ENCODE data around the gene SLC35F4. TPM values are rescaled to one million over a fixed set of nuclear protein-coding genes. Genes with fewer than 3 reads are reported as not detected.

The SLC35F4 gene
- total and polyA plus RNA-seq, 2 donors (not counting 3 experiments of a cell fraction or from before 2014, with no cell fraction given) = not detected

GRCh38 chr14:57725399-57726077 lies 140.4 kb downstream of the SLC35F4 start:
- POLR2A ChIA-PET = no interaction called here
- Histone ChIP-seq H3K4me3 (replicated peaks in 1 of 3; ENCODE audit: insufficient read depth in 1 of 3, low read depth in 1 of 3, low read length in 3 of 3) (no peak overlapping the region), H3K27me3 (ENCODE audit: control insufficient read depth in 2 of 2, insufficient read depth in 2 of 2, low read length in 2 of 2) (no peaks in the 10 kb centered on the region), H3K36me3 (ENCODE audit: control insufficient read depth in 2 of 2, extremely low read depth in 1 of 2, insufficient read depth in 2 of 2, low read length in 2 of 2) (no peaks in the 10 kb centered on the region), H3K9ac (replicated peaks; ENCODE audit: extremely low read depth, insufficient read depth, low read length) (no peak overlapping the region), H2AFZ (ENCODE audit: low read depth, low read length) (no peak overlapping the region), H3K4me2 (ENCODE audit: insufficient read depth, low read length) (peak overlapping the region; percentile 17), H3K27ac (ENCODE audit: insufficient read depth, low read depth, low read length) (peak overlapping the region; percentile 68), H3K9me1 (replicated peaks; ENCODE audit: control insufficient read depth, extremely low read depth, insufficient read depth, low read length) (no peaks in the 10 kb centered on the region), H4K20me1 (replicated peaks; ENCODE audit: control insufficient read depth, extremely low read depth, insufficient read depth, low read length) (no peaks in the 10 kb centered on the region), H3K4me1 (ENCODE audit: control insufficient read depth, extremely low read depth, insufficient read depth, low read length) (peaks cover 14% of the 10 kb centered on the region), H3K79me2 (ENCODE audit: control insufficient read depth, insufficient read depth, low read length) (no peaks in the 10 kb centered on the region), H3K9me3 (replicated peaks; ENCODE audit: control insufficient read depth, insufficient read depth, low read length) (no peaks in the 10 kb centered on the region)
- dilution Hi-C loops (cut with MboI; ENCODE audit: extremely low pct_ligation_motif_present, low sequenced_read_pairs) (no loop called here), intact Hi-C loops (cut with micrococcal nuclease) (loop anchor here (1.0 kb wide), 1 partner anchor 8 kb away; no protein-coding TSS in a partner anchor)
- BruUV-seq (replicated peaks) = no TSS peak
- CTCF ChIA-PET = no interaction called here
- FAIRE-seq (peak; percentile 88), DNase-seq (ENCODE audit: low read depth, low spot score) (peak; percentile 70)
- peak; percentile 89 for TF ChIP-seq FOS (IDR thresholded peaks at IDR 0.05; ENCODE audit: borderline replicate concordance, insufficient read depth, low read length)
- TF ChIP-seq, protein P1, sequence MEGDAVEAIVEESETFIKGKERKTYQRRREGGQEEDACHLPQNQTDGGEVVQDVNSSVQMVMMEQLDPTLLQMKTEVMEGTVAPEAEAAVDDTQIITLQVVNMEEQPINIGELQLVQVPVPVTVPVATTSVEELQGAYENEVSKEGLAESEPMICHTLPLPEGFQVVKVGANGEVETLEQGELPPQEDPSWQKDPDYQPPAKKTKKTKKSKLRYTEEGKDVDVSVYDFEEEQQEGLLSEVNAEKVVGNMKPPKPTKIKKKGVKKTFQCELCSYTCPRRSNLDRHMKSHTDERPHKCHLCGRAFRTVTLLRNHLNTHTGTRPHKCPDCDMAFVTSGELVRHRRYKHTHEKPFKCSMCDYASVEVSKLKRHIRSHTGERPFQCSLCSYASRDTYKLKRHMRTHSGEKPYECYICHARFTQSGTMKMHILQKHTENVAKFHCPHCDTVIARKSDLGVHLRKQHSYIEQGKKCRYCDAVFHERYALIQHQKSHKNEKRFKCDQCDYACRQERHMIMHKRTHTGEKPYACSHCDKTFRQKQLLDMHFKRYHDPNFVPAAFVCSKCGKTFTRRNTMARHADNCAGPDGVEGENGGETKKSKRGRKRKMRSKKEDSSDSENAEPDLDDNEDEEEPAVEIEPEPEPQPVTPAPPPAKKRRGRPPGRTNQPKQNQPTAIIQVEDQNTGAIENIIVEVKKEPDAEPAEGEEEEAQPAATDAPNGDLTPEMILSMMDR (IDR thresholded peaks at IDR 0.05; ENCODE audit: extremely low read depth in 1 of 2, insufficient read depth in 1 of 2, low read depth in 1 of 2, low read length in 2 of 2) = no peak
- TF ChIP-seq EZH2 (IDR thresholded peaks at IDR 0.05; ENCODE audit: borderline replicate concordance, low read depth, low read length, severe bottlenecking) = no peak
- peak; percentile 56 for TF ChIP-seq POLR2AphosphoS5 (IDR thresholded peaks at IDR 0.05; ENCODE audit: insufficient read depth, low read depth, low read length)
- TF ChIP-seq, protein P2, sequence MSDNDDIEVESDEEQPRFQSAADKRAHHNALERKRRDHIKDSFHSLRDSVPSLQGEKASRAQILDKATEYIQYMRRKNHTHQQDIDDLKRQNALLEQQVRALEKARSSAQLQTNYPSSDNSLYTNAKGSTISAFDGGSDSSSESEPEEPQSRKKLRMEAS (IDR thresholded peaks at IDR 0.05; ENCODE audit: insufficient read depth, insufficient read length) = no peak
- no peak for TF ChIP-seq MYC (IDR thresholded peaks at IDR 0.05; ENCODE audit: low read depth, low read length)
- TF ChIP-seq GATA2 (IDR thresholded peaks at IDR 0.05; ENCODE audit: insufficient read depth, insufficient read length, low read depth, low read length) = peak; percentile 91
- TF ChIP-seq JUN (IDR thresholded peaks at IDR 0.05; ENCODE audit: borderline replicate concordance, insufficient read depth, insufficient read length, low read depth) = peak; percentile 89

Measured in endothelial cell of umbilical vein (primary cell).